ENCODE measurements around the gene GPM6B. TPM values are rescaled to one million over a fixed set of nuclear protein-coding genes. Genes with fewer than 3 reads are reported as not detected.

Gene GPM6B
- total RNA-seq, 2 donors from 2014 or later: 9.0 to 14.2 TPM

- H3K4me1 ChIP-seq: no peaks in the 10 kb centered on the region
- no peak overlapping the region for H3K27ac ChIP-seq
- H3K27me3 ChIP-seq: no peaks in the 10 kb centered on the region
- TF ChIP-seq CTCF (IDR thresholded peaks at IDR 0.05): no peak
- no peaks in the 10 kb centered on the region for H3K36me3 ChIP-seq
- no peak overlapping the region for H3K4me3 ChIP-seq
- DNase-seq (ENCODE audit: low spot score): no peak
- no peaks in the 10 kb centered on the region for H3K9me3 ChIP-seq
Measured at GRCh38 chrX:13840121-13840520, 23.2 kb upstream of the GPM6B start.

GRCh38 chrX:13837290-13837745 lies 20.4 kb upstream of the GPM6B start:
- no peak overlapping the region for H3K27ac ChIP-seq
- DNase-seq (ENCODE audit: low spot score): no peak
- H3K27me3 ChIP-seq: no peaks in the 10 kb centered on the region
- no peaks in the 10 kb centered on the region for H3K9me3 ChIP-seq
- H3K36me3 ChIP-seq: no peaks in the 10 kb centered on the region
- H3K4me3 ChIP-seq: no peak overlapping the region
- no peaks in the 10 kb centered on the region for H3K4me1 ChIP-seq
- no peak for TF ChIP-seq CTCF (IDR thresholded peaks at IDR 0.05)

GRCh38 chrX:13836575-13836974 lies 19.7 kb upstream of the GPM6B start:
- no peaks in the 10 kb centered on the region for H3K9me3 ChIP-seq
- no peak for TF ChIP-seq CTCF (IDR thresholded peaks at IDR 0.05)
- H3K27me3 ChIP-seq: no peaks in the 10 kb centered on the region
- H3K4me1 ChIP-seq: no peaks in the 10 kb centered on the region
- H3K36me3 ChIP-seq: no peaks in the 10 kb centered on the region
- no peak overlapping the region for H3K27ac ChIP-seq
- H3K4me3 ChIP-seq: no peak overlapping the region
- no peak for DNase-seq (ENCODE audit: low spot score)

- Histone ChIP-seq H3K27ac (no peak overlapping the region), H3K9me3 (no peaks in the 10 kb centered on the region), H3K36me3 (no peaks in the 10 kb centered on the region), H3K4me1 (no peaks in the 10 kb centered on the region), H3K27me3 (no peaks in the 10 kb centered on the region), H3K4me3 (no peak overlapping the region)
- DNase-seq (ENCODE audit: low spot score): no peak
- TF ChIP-seq CTCF (IDR thresholded peaks at IDR 0.05): no peak
Measured at GRCh38 chrX:13835825-13836224, 18.9 kb upstream of the GPM6B start.

GRCh38 chrX:13834355-13834754 lies 17.5 kb upstream of the GPM6B start:
- Histone ChIP-seq H3K27me3 (no peaks in the 10 kb centered on the region), H3K27ac (no peak overlapping the region), H3K9me3 (no peaks in the 10 kb centered on the region), H3K4me1 (no peaks in the 10 kb centered on the region), H3K36me3 (no peaks in the 10 kb centered on the region), H3K4me3 (no peak overlapping the region)
- DNase-seq (ENCODE audit: low spot score): no peak
- TF ChIP-seq CTCF (IDR thresholded peaks at IDR 0.05): no peak

GRCh38 chrX:13829983-13830382 lies 13.1 kb upstream of the GPM6B start:
- TF ChIP-seq CTCF (IDR thresholded peaks at IDR 0.05): no peak
- Histone ChIP-seq H3K9me3 (no peaks in the 10 kb centered on the region), H3K27ac (no peak overlapping the region), H3K36me3 (no peaks in the 10 kb centered on the region), H3K4me1 (no peaks in the 10 kb centered on the region), H3K27me3 (no peaks in the 10 kb centered on the region), H3K4me3 (no peak overlapping the region)
- DNase-seq (ENCODE audit: low spot score): no peak

Data from right atrium auricular region (tissue), 2 donors.